Naive thymus-derived CD4-positive, alpha-beta T cell (primary cell): ENCODE data around the gene AMIGO1. TPM values are rescaled to one million over a fixed set of nuclear protein-coding genes. Genes with fewer than 3 reads are reported as not detected.
A peak's percentile ranks its signal among the peaks of the same experiment; 100 is the strongest.

Experiments
- ATAC-seq: fragments of 150-1000 bp; cut with Tn5 transposase; 2 replicates; pipeline ENCODE4 v1.10.0; 2021; ENCODE audit warnings: mild to moderate bottlenecking, moderate library complexity
- CTCF ChIA-PET: fragments of 350-600 bp; sonication (Branson Sonifier 250); formaldehyde crosslinking; loops from one replicate; lab custom pipeline; 2021; ENCODE audit warnings: antibody characterized with exemption; lab: Charles Lee
- POLR2A ChIA-PET: fragments of 350-600 bp; sonication (Branson Sonifier 250); formaldehyde crosslinking; loops from one replicate; lab custom pipeline; 2021; ENCODE audit warnings: antibody characterized with exemption, inconsistent platforms; lab: Charles Lee
- DNase-seq, 9 donors: peaks; one replicate each; pipeline versions ENCODE4 v3.0.0 to v3.0.0-alpha.2; 2020 to 2022; ENCODE audit warnings: mixed read lengths in 1 of 9
- H3K27ac ChIP-seq: one replicate; pipeline ENCODE4 v1.7.0; 2013; ENCODE audit warnings: mild to moderate bottlenecking, low read depth, low read length, moderate library complexity
- H3K27me3 ChIP-seq, 2 donors: one replicate each; pipeline ENCODE4 v1.7.0; 2013; ENCODE audit warnings: low read length in 2 of 2, mild to moderate bottlenecking in 2 of 2, moderate library complexity in 2 of 2; ENCODE audit not compliant: control insufficient read depth in 2 of 2, insufficient read depth in 2 of 2
- H3K36me3 ChIP-seq, 3 experiments: 1 replicate in 2 of 3; 2 replicates in 1 of 3; pipeline ENCODE4 v1.7.0; 2013; ENCODE audit warnings: low read length in 3 of 3, mild to moderate bottlenecking in 3 of 3, moderate library complexity in 1 of 3; ENCODE audit not compliant: insufficient read depth in 3 of 3, control insufficient read depth in 2 of 3
- H3K4me1 ChIP-seq, 2 donors: one replicate each; pipeline ENCODE4 v1.7.0; 2013; ENCODE audit warnings: low read length in 2 of 2, mild to moderate bottlenecking in 2 of 2, moderate library complexity in 1 of 2; ENCODE audit not compliant: control insufficient read depth in 2 of 2, insufficient read depth in 2 of 2
- H3K4me3 ChIP-seq: 2 replicates; pipeline ENCODE4 v1.7.0; 2013; ENCODE audit warnings: mild to moderate bottlenecking, low read length
- H3K9me3 ChIP-seq, 3 experiments: 1 replicate in 2 of 3; 2 replicates in 1 of 3; pipeline ENCODE4 v1.7.0; 2013; ENCODE audit warnings: low read length in 3 of 3; ENCODE audit not compliant: control insufficient read depth in 2 of 3
- H3K27ac Mint-ChIP-seq, 9 donors: one replicate each; pipeline ENCODE4 v1.8.0; 2020 to 2022; ENCODE audit warnings: mixed read lengths in 9 of 9, mild to moderate bottlenecking in 8 of 9, moderate library complexity in 5 of 9, inconsistent platforms in 2 of 9
- H3K27me3 Mint-ChIP-seq, 5 donors: one replicate each; pipeline ENCODE4 v1.8.0; 2021 to 2022; ENCODE audit warnings: mixed read lengths in 5 of 5, mild to moderate bottlenecking in 1 of 5
- H3K36me3 Mint-ChIP-seq, 5 donors: one replicate each; pipeline ENCODE4 v1.8.0; 2020 to 2022; ENCODE audit warnings: mixed read lengths in 5 of 5, mild to moderate bottlenecking in 3 of 5, inconsistent platforms in 1 of 5
- H3K4me1 Mint-ChIP-seq, 7 donors: one replicate each; pipeline ENCODE4 v1.8.0; 2020 to 2022; ENCODE audit warnings: mixed read lengths in 7 of 7, mild to moderate bottlenecking in 3 of 7, inconsistent platforms in 1 of 7
- H3K4me3 Mint-ChIP-seq, 10 donors: one replicate each; pipeline ENCODE4 v1.8.0; 2020 to 2022; ENCODE audit warnings: mild to moderate bottlenecking in 10 of 10, mixed read lengths in 10 of 10, moderate library complexity in 6 of 10, inconsistent platforms in 2 of 10
- H3K9me3 Mint-ChIP-seq, 11 donors: one replicate each; pipeline ENCODE4 v1.8.0; 2020 to 2022; ENCODE audit warnings: mixed read lengths in 11 of 11, mild to moderate bottlenecking in 4 of 11, inconsistent platforms in 1 of 11, moderate library complexity in 1 of 11
- intact Hi-C, 2 donors: fragments of 100-400 bp; cut with micrococcal nuclease; formaldehyde crosslinking; loops; one replicate each; pipeline ENCODE4 v1.15.1; 2023
- polyA plus RNA-seq, 2 donors: library from polyadenylated mRNA; unstranded; fragments of 300-500 nt; fragmentation: Illumina TruSeq; gene quantifications; one replicate each; pipeline ENCODE4 v1.2.3, GENCODE V29; 2021
- total RNA-seq, 6 experiments: library from RNA in 5 of 6; stranded (reverse) in 5 of 6; gene quantifications; 1 replicate in 5 of 6; 2 replicates in 1 of 6; pipeline ENCODE4 v1.2.3 and lab custom pipeline; 2021 to 2026

AMIGO1 gene
- total and polyA plus RNA-seq, 7 experiments from 2014 or later, result 2.9 to 42.2 (median 17.7) TPM

DNA sequence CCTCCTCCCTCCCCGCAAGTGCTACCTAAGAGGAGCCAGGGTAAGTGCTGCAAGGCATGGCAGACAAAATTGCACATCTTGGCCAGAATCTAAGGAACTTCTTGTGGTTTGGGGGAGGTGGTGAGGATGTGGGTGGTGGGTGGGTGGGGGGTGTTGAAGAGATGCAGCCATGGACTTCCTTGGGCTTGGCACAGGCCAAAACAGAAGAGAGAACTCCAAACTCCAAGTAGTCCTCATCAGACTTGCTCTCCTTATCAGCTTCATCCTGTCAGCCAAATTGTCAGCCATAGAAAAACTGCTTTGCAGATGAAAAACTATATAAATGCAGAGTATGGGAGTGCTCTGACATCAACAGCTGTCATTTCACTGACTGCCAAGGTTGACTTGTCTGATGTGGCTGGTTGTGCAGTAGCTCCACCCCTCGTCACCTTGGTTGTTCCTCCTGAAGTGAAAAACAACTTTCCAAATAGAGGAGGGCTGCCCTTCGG, 7.1 kb downstream of the AMIGO1 start:
- POLR2A ChIA-PET, result interaction anchor here (0.7 to 29.8 kb wide), 7 partner anchors 4 to 529 kb away, joined by 3 to 520 read pairs (median 8); partner anchors contain the start of genes AMIGO1, ATXN7L2, CYB561D1 and GNAI3
- Histone ChIP-seq H3K4me1 (peaks cover 62 to 81% of the 10 kb centered on the region in 2 donors), H3K27me3 (no peaks in the 10 kb centered on the region), H3K9me3 (peaks cover 0 to 14% (median 0%) of the 10 kb centered on the region in 3 experiments), H3K27ac (peak overlapping the region; percentile 95), H3K36me3 (peaks cover 0 to 23% (median 0%) of the 10 kb centered on the region in 3 experiments), H3K4me3 (peak overlapping the region; percentile 60)
- H3K36me3 Mint-ChIP-seq, result peaks cover 0 to 34% (median 26%) of the 10 kb centered on the region in 5 donors
- H3K4me3 Mint-ChIP-seq, result peak overlapping the region; percentile 77 to 98 (median 91)
- CTCF ChIA-PET, result interaction anchor here (1.4 to 32.6 kb wide), 5 partner anchors 6 to 46 kb away, joined by 5 to 1240 read pairs (median 417); partner anchors contain the start of genes AMIGO1, ATXN7L2, CYB561D1 and GNAI3
- ATAC-seq (peak; percentile 95), DNase-seq (peak in 7 of 9 donors; percentile 77 to 89 (median 87))
- H3K27ac Mint-ChIP-seq, result peak overlapping the region; percentile 93 to 99 (median 98)
- peaks cover 0 to 23% (median 0%) of the 10 kb centered on the region in 11 donors for H3K9me3 Mint-ChIP-seq
- no peaks in the 10 kb centered on the region for H3K27me3 Mint-ChIP-seq
- intact Hi-C loops, result loop anchor here (1.0 to 10.0 kb wide), 6 partner anchors 8 to 835 kb away; partner anchors contain the start of genes CYB561D1 (in 2 of the 2), ATXN7L2 (in 1 of the 2), CLCC1 (in 1 of the 2) and RBM15 (in 1 of the 2)
- H3K4me1 Mint-ChIP-seq, result peaks cover 57 to 99% (median 95%) of the 10 kb centered on the region in 7 donors

DNA sequence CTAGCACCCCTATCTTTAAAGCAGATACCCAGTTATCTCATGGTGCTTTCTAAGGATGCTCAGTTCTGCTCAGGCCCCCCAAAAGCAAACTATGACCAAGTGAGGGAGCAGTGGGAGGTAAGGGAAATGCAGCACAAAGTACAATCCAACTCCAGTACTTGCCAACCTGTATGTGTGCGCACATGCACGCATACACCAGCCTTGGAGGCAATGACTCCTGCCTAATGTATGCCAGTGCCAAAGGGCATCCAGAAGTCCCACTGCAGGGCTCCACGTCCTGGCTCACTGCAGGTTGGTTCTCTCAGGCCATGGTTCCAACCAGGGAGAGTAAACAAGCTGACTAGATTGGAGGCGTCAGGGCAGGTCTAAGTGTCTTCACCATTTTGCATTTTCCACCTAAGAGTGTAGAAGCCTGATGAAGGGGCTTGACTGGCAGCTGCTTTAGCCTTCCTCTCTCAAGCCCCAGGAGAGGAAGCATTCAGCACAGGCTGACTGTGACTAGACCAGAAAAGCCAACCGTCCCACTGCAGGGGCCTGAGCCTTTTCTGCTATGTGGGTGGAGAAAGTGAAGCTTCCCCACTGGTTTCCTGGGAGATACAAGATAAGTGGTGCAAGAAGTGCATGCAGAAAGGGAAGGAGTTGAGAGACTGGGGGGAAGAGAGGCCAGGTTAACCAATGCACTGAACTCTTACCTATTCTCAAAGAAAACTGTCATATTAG, 7.7 kb downstream of the AMIGO1 start:
- Mint-ChIP-seq H3K36me3 (peaks cover 0 to 28% (median 22%) of the 10 kb centered on the region in 5 donors), H3K27me3 (no peaks in the 10 kb centered on the region), H3K27ac (peak overlapping the region; percentile 93 to 99 (median 98)), H3K4me1 (peaks cover 56 to 99% (median 93%) of the 10 kb centered on the region in 7 donors), H3K4me3 (peak overlapping the region; percentile 77 to 98 (median 91)), H3K9me3 (peaks cover 0 to 17% (median 0%) of the 10 kb centered on the region in 11 donors)
- peak overlapping the region; percentile 55 for H3K4me3 ChIP-seq
- peaks cover 68 to 81% of the 10 kb centered on the region in 2 donors for H3K4me1 ChIP-seq
- intact Hi-C loops, result loop anchor here (1.0 to 10.0 kb wide), 6 partner anchors 8 to 835 kb away; partner anchors contain the start of genes CYB561D1 (in 2 of the 2), ATXN7L2 (in 1 of the 2), CLCC1 (in 1 of the 2) and RBM15 (in 1 of the 2)
- H3K27ac ChIP-seq, result peak overlapping the region; percentile 95
- ATAC-seq (peak; percentile 1), DNase-seq (no peak)
- peaks cover 0 to 8% (median 0%) of the 10 kb centered on the region in 3 experiments for H3K9me3 ChIP-seq
- ChIA-PET POLR2A (interaction anchor here (0.7 to 29.8 kb wide), 7 partner anchors 4 to 529 kb away, joined by 3 to 520 read pairs (median 8); partner anchors contain the start of genes AMIGO1, ATXN7L2, CYB561D1 and GNAI3), CTCF (interaction anchor here (1.4 to 32.6 kb wide), 5 partner anchors 6 to 47 kb away, joined by 5 to 1240 read pairs (median 417); partner anchors contain the start of genes AMIGO1, ATXN7L2, CYB561D1 and GNAI3)
- H3K27me3 ChIP-seq, result no peaks in the 10 kb centered on the region
- peaks cover 0 to 23% (median 0%) of the 10 kb centered on the region in 3 experiments for H3K36me3 ChIP-seq

DNA sequence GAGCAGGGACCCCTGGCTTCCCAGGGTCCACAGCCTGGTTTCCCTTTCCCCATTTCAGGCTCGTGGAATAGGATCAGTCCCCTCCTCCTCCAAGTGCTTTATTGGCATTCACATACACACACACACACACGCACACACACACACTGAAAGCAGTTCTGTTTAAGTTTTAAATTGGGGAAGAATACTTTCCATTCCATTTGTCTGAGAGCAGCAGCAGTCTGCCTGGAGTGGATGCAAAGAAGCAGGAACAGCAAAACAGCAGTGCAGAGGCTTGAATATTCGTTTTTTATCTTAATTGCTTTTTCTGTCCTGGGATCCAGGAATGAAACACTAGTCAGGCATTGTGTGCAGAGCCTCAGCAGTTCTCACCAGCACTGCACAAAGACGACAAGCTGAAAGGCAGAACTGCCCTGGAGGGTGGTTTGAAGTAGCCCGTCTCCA, 8.6 kb downstream of the AMIGO1 start:
- Mint-ChIP-seq H3K27me3 (no peaks in the 10 kb centered on the region), H3K4me1 (peaks cover 65 to 99% (median 93%) of the 10 kb centered on the region in 7 donors), H3K27ac (peak overlapping the region; percentile 87 to 99 (median 98)), H3K9me3 (peaks cover 0 to 10% (median 0%) of the 10 kb centered on the region in 11 donors), H3K36me3 (peaks cover 6 to 30% (median 22%) of the 10 kb centered on the region in 5 donors), H3K4me3 (peak overlapping the region; percentile 43 to 98 (median 91))
- ATAC-seq, result no peak
- CTCF ChIA-PET, result interaction anchor here (21.7 to 32.6 kb wide), 3 partner anchors 7 to 36 kb away, joined by 417 to 1240 read pairs (median 417); partner anchors contain the start of genes AMIGO1, ATXN7L2, CYB561D1 and GPR61
- intact Hi-C loops, result loop anchor here (1.0 to 10.0 kb wide), 3 partner anchors 31 to 836 kb away; partner anchors contain the start of genes CLCC1 (in 1 of the 2) and RBM15 (in 1 of the 2)
- peak overlapping the region; percentile 95 for H3K27ac ChIP-seq
- H3K4me3 ChIP-seq, result peak overlapping the region; percentile 55
- peaks cover 68 to 83% of the 10 kb centered on the region in 2 donors for H3K4me1 ChIP-seq
- H3K9me3 ChIP-seq, result no peaks in the 10 kb centered on the region
- POLR2A ChIA-PET, result interaction anchor here (0.6 to 29.8 kb wide), 5 partner anchors 5 to 139 kb away, joined by 3 to 520 read pairs (median 478); partner anchors contain the start of genes AMIGO1, ATXN7L2 and CYB561D1
- no peak for DNase-seq
- H3K27me3 ChIP-seq, result no peaks in the 10 kb centered on the region
- peaks cover 0 to 23% (median 0%) of the 10 kb centered on the region in 3 experiments for H3K36me3 ChIP-seq

DNA sequence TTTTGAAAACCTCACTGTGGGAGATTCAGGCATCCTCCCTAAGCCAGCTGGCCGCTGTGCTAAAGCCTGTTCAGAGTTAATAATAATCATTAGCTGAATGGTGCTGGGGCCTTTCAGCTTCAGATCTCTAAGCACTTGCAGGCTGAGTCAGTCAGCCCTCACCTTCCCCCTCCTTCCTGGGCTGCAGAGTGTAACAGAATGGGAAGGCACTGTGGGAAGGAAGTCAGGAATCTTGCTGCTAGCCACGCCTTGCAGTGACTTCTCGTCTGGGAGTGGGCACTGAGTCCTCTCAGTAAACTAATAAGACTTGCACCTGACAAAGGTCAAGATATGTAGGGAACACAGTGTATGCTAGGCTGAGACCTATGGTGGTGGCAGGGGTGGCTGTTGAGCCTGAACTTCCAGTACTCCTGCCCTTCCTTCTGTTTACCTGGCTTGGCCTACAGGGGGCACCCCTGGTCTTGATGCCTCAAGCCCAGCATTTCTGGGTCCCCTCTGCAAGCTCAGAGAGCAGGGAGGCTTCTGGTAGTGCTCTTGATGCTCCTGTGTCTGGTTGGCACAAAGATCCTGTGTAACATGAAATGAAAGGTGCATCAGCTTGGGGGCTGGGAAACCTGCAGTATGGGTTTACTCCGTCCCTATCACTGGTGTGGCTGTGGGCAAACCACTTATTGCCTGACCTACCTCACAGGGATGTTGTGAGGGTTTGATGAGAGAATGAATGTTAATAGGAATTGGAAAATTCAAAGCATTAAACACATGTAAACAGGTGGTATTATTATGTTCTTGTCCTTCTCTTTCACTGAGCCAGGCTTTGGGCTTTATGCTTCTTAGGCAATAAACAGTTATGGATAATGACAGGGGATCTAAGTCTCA, 9.6 kb downstream of the AMIGO1 start:
- H3K27ac Mint-ChIP-seq, result peak overlapping the region; percentile 87 to 99 (median 98)
- H3K27me3 Mint-ChIP-seq, result no peaks in the 10 kb centered on the region
- peaks cover 68 to 99% (median 93%) of the 10 kb centered on the region in 7 donors for H3K4me1 Mint-ChIP-seq
- POLR2A ChIA-PET, result interaction anchor here (22.7 to 29.8 kb wide), 3 partner anchors 6 to 29 kb away, joined by 478 to 520 read pairs (median 478); partner anchors contain the start of genes AMIGO1, ATXN7L2 and CYB561D1
- ATAC-seq (peak; percentile 28), DNase-seq (peak in 8 of 9 donors; percentile 50 to 69 (median 62))
- no peaks in the 10 kb centered on the region for H3K9me3 ChIP-seq
- H3K9me3 Mint-ChIP-seq, result no peaks in the 10 kb centered on the region
- peak overlapping the region; percentile 28 to 98 (median 89) for H3K4me3 Mint-ChIP-seq
- H3K27ac ChIP-seq, result peak overlapping the region; percentile 95
- CTCF ChIA-PET, result interaction anchor here (1.0 to 32.6 kb wide), 4 partner anchors 7 to 37 kb away, joined by 6 to 1240 read pairs (median 417); partner anchors contain the start of genes AMIGO1, ATXN7L2, CYB561D1 and GPR61
- peak overlapping the region; percentile 9 for H3K4me3 ChIP-seq
- intact Hi-C loops, result loop anchor here (1.0 to 10.0 kb wide), 3 partner anchors 32 to 837 kb away; partner anchors contain the start of genes CLCC1 (in 1 of the 2) and RBM15 (in 1 of the 2)
- peaks cover 0 to 25% (median 0%) of the 10 kb centered on the region in 3 experiments for H3K36me3 ChIP-seq
- peaks cover 72 to 84% of the 10 kb centered on the region in 2 donors for H3K4me1 ChIP-seq
- H3K27me3 ChIP-seq, result no peaks in the 10 kb centered on the region
- peaks cover 9 to 35% (median 20%) of the 10 kb centered on the region in 5 donors for H3K36me3 Mint-ChIP-seq

DNA sequence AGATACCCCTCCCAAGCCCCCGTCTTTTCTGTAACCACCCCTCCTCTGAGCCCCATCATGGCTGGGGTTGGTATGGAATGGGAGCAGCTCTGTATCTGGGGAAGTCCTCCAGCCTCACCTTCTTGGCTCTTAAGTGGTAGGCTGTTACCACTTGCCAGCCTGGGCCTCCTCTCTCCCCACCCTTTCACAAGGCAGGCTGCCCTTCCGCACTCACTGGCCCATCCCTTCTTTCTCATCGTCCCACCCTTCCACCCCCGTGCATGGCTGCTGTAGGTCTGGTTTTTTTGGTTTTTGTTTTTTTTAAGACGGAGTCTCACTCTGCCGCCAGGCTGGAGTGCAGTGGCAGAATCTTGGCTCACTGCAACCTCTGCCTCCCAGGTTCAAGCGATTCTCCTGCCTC, 10.4 kb downstream of the AMIGO1 start:
- ATAC-seq (no peak), DNase-seq (no peak)
- Mint-ChIP-seq H3K36me3 (peaks cover 9 to 34% (median 20%) of the 10 kb centered on the region in 5 donors), H3K27ac (peak overlapping the region in 8 of 9 donors; percentile 87 to 99 (median 98)), H3K4me3 (peak overlapping the region in 9 of 10 donors; percentile 51 to 98 (median 86)), H3K4me1 (peaks cover 69 to 99% (median 88%) of the 10 kb centered on the region in 7 donors), H3K9me3 (no peaks in the 10 kb centered on the region), H3K27me3 (no peaks in the 10 kb centered on the region)
- H3K9me3 ChIP-seq, result no peaks in the 10 kb centered on the region
- intact Hi-C loops, result no loop called here
- ChIA-PET POLR2A (interaction anchor here (0.6 to 29.8 kb wide), 4 partner anchors 5 to 300 kb away, joined by 3 to 520 read pairs (median 478); partner anchors contain the start of genes AMIGO1, ATXN7L2 and CYB561D1), CTCF (interaction anchor here (0.6 to 32.6 kb wide), 6 partner anchors 6 to 302 kb away, joined by 3 to 1240 read pairs (median 212); partner anchors contain the start of genes AMIGO1, ATXN7L2, CYB561D1 and GPR61)
- H3K36me3 ChIP-seq, result peaks cover 0 to 27% (median 0%) of the 10 kb centered on the region in 3 experiments
- H3K27ac ChIP-seq, result peak overlapping the region; percentile 95
- peaks cover 71 to 83% of the 10 kb centered on the region in 2 donors for H3K4me1 ChIP-seq
- no peak overlapping the region for H3K4me3 ChIP-seq
- H3K27me3 ChIP-seq, result no peaks in the 10 kb centered on the region
